Spleen (tissue), 7 donors: ENCODE measurements around the gene CNOT3.

Experiments used
- CTCF ChIP-seq, 11 experiments: fragments of 200-600 bp in 7 of 11; fragments of 450-650 bp in 4 of 11; sonication (generic) in 4 of 11; IDR thresholded peaks in 8 of 11; conservative IDR thresholded peaks in 3 of 11; 1 replicate in 7 of 11; 2 replicates in 4 of 11; pipeline versions ENCODE4 v1.4.0 to v1.8.0; 2016 to 2021; ENCODE audit warnings: antibody characterized with exemption in 11 of 11, inconsistent platforms in 4 of 11, mild to moderate bottlenecking in 1 of 11
- POLR2AphosphoS5 ChIP-seq, 3 donors: sonication (generic); formaldehyde crosslinking; IDR thresholded peaks; one replicate each; pipeline ENCODE4 v1.5.1; 2017; ENCODE audit warnings: antibody characterized with exemption in 3 of 3
- donor health status: DM: no; HTN: no; CAD: no; lungs with moderate emphysema.
- donor health status: DM: no; HTN: no; CAD: no.
- donor health status: DM: no; HTN: no; CAD: no.

- no peak for TF ChIP-seq POLR2AphosphoS5 (IDR thresholded peaks at IDR 0.05)
- TF ChIP-seq CTCF (IDR thresholded peaks at IDR 0.05 in 8 of 11, conservative IDR thresholded peaks at IDR 0.05 in 3 of 11), result no peak
These were observed 65.6 kb downstream of the CNOT3 start for GRCh38 chr19:54203151-54203611.
